SHP77 (cell line): Measurements from ENCODE around the gene SERINC2.
A peak's percentile ranks its signal among the peaks of the same experiment; 100 is the strongest.
"Not testable (repeated sequence)": the region's sequence is repeated elsewhere in the genome, so short reads cannot be mapped to it uniquely, and the experiment has no call there.

Experiments
- DNase-seq, 2 experiments: peaks; one replicate each; lab custom pipeline; 2025; lab: John Stamatoyannopoulos, UW

Gene SERINC2

GRCh38 chr1:31383967-31384366, 29.0 kb upstream of the SERINC2 start:
- no peak for DNase-seq

- not testable (repeated sequence) for DNase-seq
Measured at GRCh38 chr1:31386576-31387243, 26.3 kb upstream of the SERINC2 start.

- no peak for DNase-seq
Measured at GRCh38 chr1:31387612-31388011, 25.4 kb upstream of the SERINC2 start.

GRCh38 chr1:31389616-31390015, 23.4 kb upstream of the SERINC2 start:
- no peak for DNase-seq

- DNase-seq: no peak
Measured at GRCh38 chr1:31390071-31390470, 22.9 kb upstream of the SERINC2 start.

DNA sequence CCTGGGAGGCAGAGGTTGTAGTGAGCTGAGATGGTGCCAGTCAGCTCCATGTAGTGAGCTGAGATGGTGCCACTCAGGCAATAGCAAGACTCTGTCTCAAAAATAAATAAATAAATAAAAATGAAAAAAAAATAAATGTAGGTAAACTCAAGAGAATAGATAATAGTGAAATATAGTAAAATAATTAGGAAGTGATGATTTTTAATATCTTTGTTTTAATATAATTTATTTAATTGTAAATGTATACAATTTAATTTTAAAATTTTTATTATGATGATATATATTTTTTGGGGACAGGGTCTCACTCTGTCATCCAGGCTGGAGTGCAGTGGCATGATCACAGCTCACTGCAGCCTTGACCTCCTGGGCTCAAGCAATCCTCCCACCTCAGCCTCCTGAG, 19.6 kb upstream of the SERINC2 start:
- no peak for DNase-seq

- peak; percentile 96 to 97 for DNase-seq
Measured at GRCh38 chr1:31394584-31395193, 18.3 kb upstream of the SERINC2 start.

GRCh38 chr1:31396633-31397351, 16.2 kb upstream of the SERINC2 start:
- no peak for DNase-seq

DNA sequence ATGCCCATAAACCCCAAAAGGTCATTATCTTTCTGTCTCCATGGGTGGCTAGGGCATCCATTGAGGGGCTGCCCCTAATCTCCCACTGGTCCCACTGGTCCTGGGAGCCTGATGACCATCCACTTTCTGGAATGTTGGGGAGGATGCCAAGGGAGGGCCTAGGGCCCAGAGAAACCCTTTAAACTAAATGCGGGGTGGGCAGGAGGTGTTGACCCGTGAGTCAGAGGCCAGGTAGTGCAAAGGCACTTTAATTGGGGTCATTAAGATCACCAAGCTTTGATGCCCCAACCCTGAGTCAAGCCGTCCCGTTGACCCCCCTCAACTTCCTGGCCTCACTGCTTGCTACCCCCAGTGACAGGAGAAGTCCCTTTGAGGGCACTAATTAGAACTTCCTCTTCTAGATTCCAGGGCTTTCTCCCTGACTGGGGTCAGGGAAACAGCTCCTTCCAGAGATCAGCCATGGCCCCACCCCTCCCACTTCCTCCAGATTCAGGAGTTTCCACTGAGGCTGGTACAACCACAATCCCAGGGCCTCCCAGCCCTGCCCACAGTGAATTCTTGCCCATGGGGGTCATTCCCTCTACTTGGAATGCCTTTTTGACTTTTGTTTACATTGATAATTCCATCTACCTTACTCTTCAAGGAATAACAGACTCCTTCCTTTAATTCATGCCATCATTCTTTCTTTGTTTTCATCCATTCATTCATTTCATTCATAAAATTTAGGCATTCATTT, 15.5 kb upstream of the SERINC2 start:
- DNase-seq: no peak

DNA sequence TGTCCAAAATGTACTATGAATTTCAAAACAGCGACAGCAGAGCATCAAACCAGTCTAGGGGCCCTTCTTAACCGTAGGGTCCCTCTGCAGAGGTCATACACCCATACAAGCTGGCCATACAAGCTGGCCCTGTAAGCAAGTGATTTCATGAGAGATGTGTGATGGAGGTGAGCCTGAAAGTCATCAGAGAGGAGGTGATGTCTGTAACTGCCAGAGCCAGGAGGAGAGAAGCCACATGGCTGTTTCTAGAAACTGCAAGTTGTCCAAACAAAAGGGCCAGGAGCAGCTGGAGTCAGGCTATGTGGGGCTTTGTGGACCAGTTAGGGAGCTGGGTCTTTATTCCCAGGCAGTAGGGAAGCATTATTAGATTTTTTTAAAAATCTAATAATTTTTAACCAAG, 14.8 kb upstream of the SERINC2 start:
- no peak for DNase-seq

GRCh38 chr1:31399976-31400375, 13.0 kb upstream of the SERINC2 start:
- DNase-seq: no peak

GRCh38 chr1:31400393-31400792, 12.6 kb upstream of the SERINC2 start:
- DNase-seq: no peak

DNA sequence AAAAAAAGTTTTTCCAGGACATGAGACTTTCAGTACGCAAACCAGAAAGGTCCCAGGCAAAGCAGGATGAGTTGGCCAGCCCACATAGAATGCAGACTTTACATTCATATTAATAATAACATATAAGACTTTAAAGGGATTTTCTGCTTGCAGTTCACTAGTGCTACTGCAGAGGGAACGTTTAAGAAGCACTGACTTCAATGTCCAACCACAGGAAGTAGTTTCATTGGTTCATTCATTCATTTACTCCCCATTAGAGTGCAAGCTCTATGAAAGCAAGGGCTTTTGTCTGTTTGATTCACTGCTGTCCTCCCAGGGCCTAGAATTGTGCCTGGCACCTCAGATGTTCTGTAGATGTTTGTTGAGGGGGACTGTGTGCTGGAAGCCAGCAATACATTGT, 11.8 kb upstream of the SERINC2 start:
- no peak for DNase-seq

DNA sequence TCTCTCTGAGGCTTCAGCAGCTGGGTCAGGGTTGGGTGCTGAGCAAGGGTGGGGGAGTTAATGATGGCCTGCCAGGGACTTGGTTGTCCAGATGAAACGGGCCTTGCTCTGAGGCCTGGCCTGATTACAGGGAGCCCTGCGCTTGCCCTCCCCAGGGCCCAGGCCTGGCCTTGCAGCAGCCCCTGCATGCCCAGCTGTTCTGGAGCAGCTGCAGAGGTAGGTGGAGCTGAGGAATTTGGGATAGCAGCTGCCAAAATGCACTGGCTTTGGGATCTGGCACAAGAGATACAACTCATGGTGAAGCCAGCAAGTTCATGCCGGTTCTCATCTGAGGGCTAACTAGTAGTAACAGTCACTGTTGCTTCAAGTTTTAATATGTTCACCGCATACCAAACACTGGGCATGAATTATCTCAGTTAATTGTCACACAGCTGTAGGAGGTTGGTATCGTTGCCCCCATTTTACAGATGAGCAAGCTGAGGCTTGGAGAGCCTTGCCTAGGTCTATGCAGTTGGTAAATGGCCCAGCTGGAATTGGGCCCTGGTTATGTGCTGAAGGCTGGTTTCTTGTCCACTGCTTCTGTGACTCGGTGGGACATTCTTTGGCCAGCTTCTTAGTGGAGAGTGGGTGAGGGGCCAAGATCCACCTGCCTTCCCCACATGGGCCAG, 7.3 kb upstream of the SERINC2 start:
- no peak for DNase-seq

- DNase-seq: no peak
Measured at GRCh38 chr1:31407029-31407626, 5.9 kb upstream of the SERINC2 start.

- DNase-seq: no peak
Measured at GRCh38 chr1:31408788-31409318, 4.2 kb upstream of the SERINC2 start.

GRCh38 chr1:31409946-31410858, 2.8 kb upstream of the SERINC2 start:
- no peak for DNase-seq

DNA sequence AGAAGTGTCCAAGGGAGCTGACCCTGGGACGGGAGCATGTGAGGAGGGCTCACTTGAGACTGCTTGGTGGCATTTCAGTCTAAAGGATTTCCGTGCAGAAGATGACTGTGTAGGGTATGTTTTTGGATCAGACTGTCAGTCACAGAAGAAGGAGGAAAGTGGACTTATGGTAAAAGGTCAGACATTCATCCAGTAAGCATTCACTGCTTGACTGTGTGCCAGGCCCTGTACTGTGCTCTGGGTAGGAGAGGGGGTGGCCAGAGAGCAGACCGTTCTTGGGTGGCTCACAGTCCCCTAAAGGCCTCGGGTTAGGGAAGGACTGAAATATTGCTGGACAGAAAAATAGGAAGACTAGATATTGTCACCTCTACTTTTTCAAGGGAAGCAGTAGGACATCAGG, 2.1 kb upstream of the SERINC2 start:
- DNase-seq: no peak

- DNase-seq: no peak
Measured at GRCh38 chr1:31412205-31412604, 808 bp upstream of the SERINC2 start.

DNA sequence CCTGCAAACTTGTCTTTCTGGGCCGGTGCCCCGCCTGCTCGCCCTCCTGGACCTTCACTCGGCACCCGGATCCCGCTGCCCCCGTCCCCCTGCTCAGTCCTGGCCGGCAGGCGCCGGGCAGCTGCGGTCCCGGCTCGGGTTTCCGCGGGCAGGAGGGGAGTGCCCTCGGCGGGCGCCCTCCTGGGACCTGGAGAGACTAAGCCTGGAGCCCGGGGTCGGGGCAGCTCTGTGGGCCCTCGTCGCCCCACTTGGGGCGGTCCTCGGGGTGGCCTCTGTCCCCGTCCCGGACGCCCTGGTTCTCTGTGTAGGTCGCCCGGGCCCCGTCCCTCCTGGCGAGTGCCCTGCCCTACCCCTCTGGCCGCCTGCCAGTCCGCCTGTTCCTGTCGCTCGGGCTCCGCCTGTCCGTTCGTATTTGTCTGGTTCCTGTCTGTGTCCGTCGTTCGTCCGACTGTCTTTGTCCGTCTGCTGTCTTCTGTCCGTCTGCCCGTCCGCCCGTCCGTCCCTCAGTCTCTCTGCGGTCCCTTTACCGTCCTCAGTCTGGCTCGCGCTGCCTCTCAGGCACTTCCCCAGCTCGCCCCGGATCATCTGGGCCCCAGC, 490 bp downstream of the SERINC2 start:
- peak; percentile 51 to 72 for DNase-seq
